ENCODE measurements around the gene PLEKHG3.

Gene PLEKHG3

GRCh38 chr14:64743061-64743460, 38.8 kb downstream of the PLEKHG3 start:
- no peak overlapping the region for H3K27ac Mint-ChIP-seq
- H3K4me1 Mint-ChIP-seq = peaks cover 37% of the 10 kb centered on the region
- peaks cover 84% of the 10 kb centered on the region for H3K36me3 Mint-ChIP-seq (ENCODE audit: low read depth)
- H3K4me3 Mint-ChIP-seq = no peak overlapping the region
- no peak for DNase-seq
- TF ChIP-seq, protein P1, sequence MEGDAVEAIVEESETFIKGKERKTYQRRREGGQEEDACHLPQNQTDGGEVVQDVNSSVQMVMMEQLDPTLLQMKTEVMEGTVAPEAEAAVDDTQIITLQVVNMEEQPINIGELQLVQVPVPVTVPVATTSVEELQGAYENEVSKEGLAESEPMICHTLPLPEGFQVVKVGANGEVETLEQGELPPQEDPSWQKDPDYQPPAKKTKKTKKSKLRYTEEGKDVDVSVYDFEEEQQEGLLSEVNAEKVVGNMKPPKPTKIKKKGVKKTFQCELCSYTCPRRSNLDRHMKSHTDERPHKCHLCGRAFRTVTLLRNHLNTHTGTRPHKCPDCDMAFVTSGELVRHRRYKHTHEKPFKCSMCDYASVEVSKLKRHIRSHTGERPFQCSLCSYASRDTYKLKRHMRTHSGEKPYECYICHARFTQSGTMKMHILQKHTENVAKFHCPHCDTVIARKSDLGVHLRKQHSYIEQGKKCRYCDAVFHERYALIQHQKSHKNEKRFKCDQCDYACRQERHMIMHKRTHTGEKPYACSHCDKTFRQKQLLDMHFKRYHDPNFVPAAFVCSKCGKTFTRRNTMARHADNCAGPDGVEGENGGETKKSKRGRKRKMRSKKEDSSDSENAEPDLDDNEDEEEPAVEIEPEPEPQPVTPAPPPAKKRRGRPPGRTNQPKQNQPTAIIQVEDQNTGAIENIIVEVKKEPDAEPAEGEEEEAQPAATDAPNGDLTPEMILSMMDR (IDR thresholded peaks at IDR 0.05) = no peak
- no peaks in the 10 kb centered on the region for H3K9me3 Mint-ChIP-seq
- peaks cover 5% of the 10 kb centered on the region for H3K27me3 Mint-ChIP-seq (ENCODE audit: low read depth, poor library complexity)

DNA sequence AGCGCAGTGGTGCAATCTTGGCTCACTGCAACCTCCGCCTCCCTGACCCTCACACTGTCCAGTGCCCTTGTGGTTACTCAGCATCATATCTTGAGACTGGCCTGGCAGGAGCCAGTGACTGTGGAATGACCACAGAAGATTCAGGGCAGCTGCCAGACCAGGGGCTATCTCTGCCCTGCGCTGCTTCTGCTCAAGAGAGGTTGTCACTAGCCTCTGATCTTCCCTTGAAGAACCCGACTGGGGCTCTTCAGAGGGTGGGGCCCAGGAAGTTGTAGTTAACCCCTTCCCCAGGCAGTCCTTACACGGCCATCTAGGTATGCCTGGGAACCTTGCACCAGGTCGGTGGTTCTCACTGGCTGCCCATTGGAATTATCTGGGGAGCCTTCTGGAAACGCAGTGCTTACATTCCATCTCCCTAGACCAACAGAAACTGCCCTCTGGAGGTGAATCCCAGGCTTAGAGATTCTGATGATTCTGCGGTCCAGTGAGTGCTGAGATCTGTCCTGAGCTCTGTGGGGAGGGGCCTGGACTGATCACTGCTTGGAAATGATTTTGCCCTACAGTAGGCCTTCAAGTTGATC, 41.4 kb downstream of the PLEKHG3 start:
- TF ChIP-seq, protein P1 (IDR thresholded peaks at IDR 0.05) = no peak
- DNase-seq = no peak
- H3K4me3 Mint-ChIP-seq = no peak overlapping the region
- no peaks in the 10 kb centered on the region for H3K9me3 Mint-ChIP-seq
- H3K27me3 Mint-ChIP-seq (ENCODE audit: low read depth, poor library complexity) = peaks cover 3% of the 10 kb centered on the region
- peaks cover 37% of the 10 kb centered on the region for H3K4me1 Mint-ChIP-seq
- H3K36me3 Mint-ChIP-seq (ENCODE audit: low read depth) = peaks cover 70% of the 10 kb centered on the region
- H3K27ac Mint-ChIP-seq = peak overlapping the region; percentile 72

DNA sequence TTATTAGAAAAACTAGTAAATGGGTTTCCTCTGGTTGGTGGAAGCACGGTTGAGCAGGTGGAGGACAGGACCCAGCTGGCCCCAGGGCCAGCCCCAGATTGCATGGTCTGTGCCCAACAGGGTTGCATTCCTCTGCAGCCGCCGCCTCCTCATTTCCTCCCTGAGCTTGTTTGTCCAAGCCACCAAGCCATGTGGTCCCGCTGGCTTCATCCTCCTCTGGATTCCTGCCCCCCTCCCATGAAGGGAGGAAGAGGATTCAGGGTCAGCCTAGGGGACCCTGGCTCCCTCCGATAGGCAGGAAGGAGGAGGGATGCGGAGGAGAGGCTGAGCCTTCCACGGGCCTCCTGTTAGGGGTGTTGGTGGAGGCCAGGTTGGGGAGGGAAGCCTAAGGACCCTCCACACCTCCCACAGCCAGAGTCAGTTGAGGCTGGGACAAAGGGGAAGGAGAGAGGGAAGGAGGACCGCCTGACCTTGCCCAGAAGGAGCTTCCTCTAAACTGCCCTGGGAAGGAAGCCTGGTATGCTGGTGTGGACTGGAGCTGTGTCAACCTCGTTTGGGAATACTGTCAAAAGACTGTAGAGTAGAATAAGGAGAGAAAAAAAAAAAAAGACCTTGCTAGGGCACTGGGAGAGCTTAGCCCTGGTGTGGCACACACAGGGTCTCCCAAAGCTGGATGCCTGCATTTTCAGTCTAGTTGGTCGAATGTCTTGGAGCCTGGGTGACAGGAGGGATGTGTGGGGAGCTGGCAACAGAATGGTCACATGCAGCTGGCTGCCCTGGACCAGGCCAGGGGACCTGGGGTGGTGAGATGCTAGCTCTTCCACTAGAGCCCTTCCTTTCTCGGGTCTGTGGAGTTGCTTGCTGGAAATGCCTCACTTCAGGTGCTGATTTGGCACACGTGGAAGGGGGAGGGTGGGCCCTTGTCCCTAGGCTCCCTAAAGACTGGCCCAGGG, 42.4 kb downstream of the PLEKHG3 start:
- TF ChIP-seq, protein P1 (IDR thresholded peaks at IDR 0.05) = no peak
- peaks cover 63% of the 10 kb centered on the region for H3K36me3 Mint-ChIP-seq (ENCODE audit: low read depth)
- H3K4me1 Mint-ChIP-seq = peaks cover 37% of the 10 kb centered on the region
- peak overlapping the region; percentile 76 for H3K27ac Mint-ChIP-seq
- no peak for DNase-seq
- H3K27me3 Mint-ChIP-seq (ENCODE audit: low read depth, poor library complexity) = no peaks in the 10 kb centered on the region
- no peaks in the 10 kb centered on the region for H3K9me3 Mint-ChIP-seq
- no peak overlapping the region for H3K4me3 Mint-ChIP-seq

DNA sequence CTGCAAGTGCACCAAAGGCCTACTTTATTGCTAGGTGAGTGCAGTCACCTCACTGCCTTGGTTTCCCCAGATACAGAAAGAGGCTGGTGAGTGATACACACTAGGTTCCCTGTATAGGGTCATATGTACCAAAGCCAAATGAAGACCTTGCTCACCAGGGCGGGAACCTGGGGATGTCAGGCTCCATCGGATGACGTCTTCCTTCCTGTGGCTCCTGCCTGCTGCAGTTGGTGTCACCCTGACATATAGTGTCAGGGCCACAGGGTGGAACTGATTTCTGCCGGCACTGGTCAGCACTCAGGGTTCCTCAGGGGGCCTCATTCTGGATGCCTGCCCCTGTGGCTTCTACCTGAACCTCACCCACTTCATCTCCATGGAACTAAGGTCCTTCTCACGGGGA, 43.1 kb downstream of the PLEKHG3 start:
- peaks cover 56% of the 10 kb centered on the region for H3K36me3 Mint-ChIP-seq (ENCODE audit: low read depth)
- no peaks in the 10 kb centered on the region for H3K27me3 Mint-ChIP-seq (ENCODE audit: low read depth, poor library complexity)
- TF ChIP-seq, protein P1 (IDR thresholded peaks at IDR 0.05) = no peak
- no peaks in the 10 kb centered on the region for H3K9me3 Mint-ChIP-seq
- H3K4me3 Mint-ChIP-seq = no peak overlapping the region
- peaks cover 37% of the 10 kb centered on the region for H3K4me1 Mint-ChIP-seq
- H3K27ac Mint-ChIP-seq = no peak overlapping the region
- no peak for DNase-seq

GRCh38 chr14:64748521-64748920, 44.3 kb downstream of the PLEKHG3 start:
- H3K9me3 Mint-ChIP-seq = no peaks in the 10 kb centered on the region
- H3K27ac Mint-ChIP-seq = no peak overlapping the region
- TF ChIP-seq, protein P1 (IDR thresholded peaks at IDR 0.05) = no peak
- peaks cover 37% of the 10 kb centered on the region for H3K4me1 Mint-ChIP-seq
- no peak for DNase-seq
- H3K4me3 Mint-ChIP-seq = no peak overlapping the region
- H3K36me3 Mint-ChIP-seq (ENCODE audit: low read depth) = peaks cover 48% of the 10 kb centered on the region
- no peaks in the 10 kb centered on the region for H3K27me3 Mint-ChIP-seq (ENCODE audit: low read depth, poor library complexity)
